Hepatocyte (in vitro differentiated cells): Measurements from ENCODE around the gene GOPC.

ENCODE experiments used
- EZH2phosphoT487 ChIP-seq: fragments of 200-600 bp; sonication (generic); IDR thresholded peaks from one replicate; pipeline ENCODE4 v1.6.1; 2018; ENCODE audit warnings: antibody characterized with exemption, mild to moderate bottlenecking, low read depth, moderate library complexity; ENCODE audit not compliant: unreplicated experiment, severe bottlenecking
- TF ChIP-seq, protein P1 (sequence below): fragments of 200-600 bp; sonication (generic); IDR thresholded peaks from 2 replicates; pipeline ENCODE4 v1.5.1; 2016; ENCODE audit warnings: antibody characterized with exemption, mild to moderate bottlenecking; ENCODE audit not compliant: poor library complexity

DNA sequence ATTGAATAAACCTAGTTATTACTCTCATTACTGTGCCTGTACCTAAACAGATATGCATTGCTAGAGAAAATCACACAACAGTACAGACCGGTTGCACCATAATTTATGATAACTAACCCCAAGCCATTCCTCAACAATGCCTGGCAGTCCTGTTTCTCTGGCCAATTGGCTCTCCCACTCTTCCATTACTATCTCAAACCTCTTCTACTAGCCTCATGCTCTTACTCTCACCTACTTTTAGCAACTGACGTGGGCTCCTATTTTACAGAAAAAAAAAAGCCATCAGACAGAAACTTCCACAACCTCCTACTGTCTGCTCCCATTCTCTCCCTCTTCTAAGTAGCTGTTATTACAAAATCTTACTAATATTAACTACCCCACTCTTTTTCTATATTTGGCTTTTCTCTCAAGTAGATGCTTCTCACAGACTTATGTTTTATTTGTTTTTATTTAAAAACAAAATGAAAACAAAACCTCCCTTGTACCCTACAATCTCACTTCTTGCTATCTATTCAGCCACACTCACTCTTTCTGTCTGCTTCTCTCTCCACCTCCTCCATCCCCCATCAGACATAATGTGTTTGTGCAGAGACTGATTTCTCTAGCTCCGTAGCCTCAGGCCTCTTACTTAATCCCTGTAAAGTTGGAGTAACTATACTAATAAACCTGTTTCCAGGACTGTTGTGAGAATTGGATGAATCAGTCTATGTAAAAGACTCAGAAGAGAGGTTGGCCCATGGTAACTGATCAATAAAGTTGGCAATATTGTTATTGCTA lies 9.1 kb downstream of the GOPC start:
- no peak for TF ChIP-seq EZH2phosphoT487
- TF ChIP-seq, protein P1, sequence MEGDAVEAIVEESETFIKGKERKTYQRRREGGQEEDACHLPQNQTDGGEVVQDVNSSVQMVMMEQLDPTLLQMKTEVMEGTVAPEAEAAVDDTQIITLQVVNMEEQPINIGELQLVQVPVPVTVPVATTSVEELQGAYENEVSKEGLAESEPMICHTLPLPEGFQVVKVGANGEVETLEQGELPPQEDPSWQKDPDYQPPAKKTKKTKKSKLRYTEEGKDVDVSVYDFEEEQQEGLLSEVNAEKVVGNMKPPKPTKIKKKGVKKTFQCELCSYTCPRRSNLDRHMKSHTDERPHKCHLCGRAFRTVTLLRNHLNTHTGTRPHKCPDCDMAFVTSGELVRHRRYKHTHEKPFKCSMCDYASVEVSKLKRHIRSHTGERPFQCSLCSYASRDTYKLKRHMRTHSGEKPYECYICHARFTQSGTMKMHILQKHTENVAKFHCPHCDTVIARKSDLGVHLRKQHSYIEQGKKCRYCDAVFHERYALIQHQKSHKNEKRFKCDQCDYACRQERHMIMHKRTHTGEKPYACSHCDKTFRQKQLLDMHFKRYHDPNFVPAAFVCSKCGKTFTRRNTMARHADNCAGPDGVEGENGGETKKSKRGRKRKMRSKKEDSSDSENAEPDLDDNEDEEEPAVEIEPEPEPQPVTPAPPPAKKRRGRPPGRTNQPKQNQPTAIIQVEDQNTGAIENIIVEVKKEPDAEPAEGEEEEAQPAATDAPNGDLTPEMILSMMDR = no peak
